PFSK-1 (cell line): ENCODE data around the gene HOOK2.

ENCODE experiments used
- FOXP2 ChIP-seq: optimal IDR thresholded peaks from 2 replicates; pipeline ENCODE3; 2011; ENCODE audit warnings: borderline replicate concordance, control low read depth, inconsistent platforms; ENCODE audit not compliant: insufficient read depth; ENCODE audit errors: extremely low read length, extremely low read depth
- POLR2AphosphoS5 ChIP-seq: IDR thresholded peaks from 2 replicates; pipeline ENCODE4 v1.6.1; 2012; ENCODE audit warnings: low read depth, mild to moderate bottlenecking, control low read depth, low read length, moderate library complexity
- REST ChIP-seq, 2 experiments: IDR thresholded peaks; 2 replicates each; pipeline versions ENCODE4 v1.6.1 to v1.8.0; 2011 to 2012; ENCODE audit warnings: low read depth in 2 of 2, low read length in 2 of 2, control low read depth in 1 of 2, inconsistent platforms in 1 of 2, mild to moderate bottlenecking in 1 of 2, moderate library complexity in 1 of 2; ENCODE audit not compliant: insufficient read depth in 1 of 2
- SIN3A ChIP-seq: IDR thresholded peaks from 2 replicates; pipeline ENCODE4 v1.6.1; 2012; ENCODE audit warnings: mild to moderate bottlenecking, low read length, moderate library complexity, borderline replicate concordance; ENCODE audit not compliant: insufficient read depth
- TAF1 ChIP-seq: IDR thresholded peaks from 2 replicates; pipeline ENCODE4 v1.6.1; 2012; ENCODE audit warnings: low read length, control low read depth, borderline replicate concordance; ENCODE audit not compliant: insufficient read depth

The HOOK2 gene

GRCh38 chr19:12763100-12763499, 12.3 kb downstream of the HOOK2 start:
- no peak for TF ChIP-seq SIN3A
- no peak for TF ChIP-seq POLR2AphosphoS5
- TF ChIP-seq REST (IDR thresholded peaks at IDR 0.05; ENCODE audit: insufficient read depth in 1 of 2, low read depth in 2 of 2, low read length in 2 of 2), result no peak
- TF ChIP-seq FOXP2, result no peak
- no peak for TF ChIP-seq TAF1

- TF ChIP-seq SIN3A (no peak), TAF1 (no peak), REST (IDR thresholded peaks at IDR 0.05; ENCODE audit: insufficient read depth in 1 of 2, low read depth in 2 of 2, low read length in 2 of 2) (no peak), POLR2AphosphoS5 (no peak), FOXP2 (no peak)
These were observed 15.7 kb downstream of the HOOK2 start for GRCh38 chr19:12759686-12760085.

GRCh38 chr19:12757544-12758274, 17.6 kb downstream of the HOOK2 start:
- TF ChIP-seq FOXP2 (no peak), TAF1 (no peak), SIN3A (no peak), REST (IDR thresholded peaks at IDR 0.05; ENCODE audit: insufficient read depth in 1 of 2, low read depth in 2 of 2, low read length in 2 of 2) (no peak), POLR2AphosphoS5 (no peak)

- no peak for TF ChIP-seq TAF1
- no peak for TF ChIP-seq POLR2AphosphoS5
- TF ChIP-seq FOXP2, result no peak
- no peak for TF ChIP-seq SIN3A
- no peak for TF ChIP-seq REST (IDR thresholded peaks at IDR 0.05; ENCODE audit: insufficient read depth in 1 of 2, low read depth in 2 of 2, low read length in 2 of 2)
These were observed 19.0 kb downstream of the HOOK2 start for GRCh38 chr19:12756150-12756883.
